Activated CD4-positive, alpha-beta T cell treated with anti-CD3 and anti-CD28 coated beads, Interleukin-2, Interleukin-6, amounts not matched to agents 100 ng/mL and 50 ng/mL, durations not matched to agents 16 hours and 8 hours (primary cell): Measurements from ENCODE around the gene GOLGA5.

Experiments used
- DNase-seq: peaks from one replicate; pipeline ENCODE4 v3.0.0-alpha.2; 2020

Gene GOLGA5

DNA sequence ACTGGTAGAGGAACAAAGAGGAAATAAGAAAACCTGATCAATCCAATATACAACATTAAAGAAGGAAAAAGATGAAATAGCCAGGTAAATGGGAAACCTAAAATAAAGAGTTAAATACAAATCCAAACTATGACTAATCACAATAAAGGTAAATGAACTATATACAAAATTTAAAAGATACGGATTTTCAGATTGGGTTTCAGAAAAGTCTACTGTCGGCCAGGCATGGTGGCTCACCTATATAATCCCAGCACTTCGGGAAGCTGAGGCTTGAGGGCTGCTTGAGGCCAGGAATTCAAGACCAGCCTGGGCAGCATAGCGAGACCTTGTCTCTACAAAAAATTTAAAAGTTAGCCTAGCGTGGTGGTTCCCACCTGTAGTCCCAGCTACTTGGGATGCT, 89.0 kb downstream of the GOLGA5 start:
- DNase-seq, result no peak

DNA sequence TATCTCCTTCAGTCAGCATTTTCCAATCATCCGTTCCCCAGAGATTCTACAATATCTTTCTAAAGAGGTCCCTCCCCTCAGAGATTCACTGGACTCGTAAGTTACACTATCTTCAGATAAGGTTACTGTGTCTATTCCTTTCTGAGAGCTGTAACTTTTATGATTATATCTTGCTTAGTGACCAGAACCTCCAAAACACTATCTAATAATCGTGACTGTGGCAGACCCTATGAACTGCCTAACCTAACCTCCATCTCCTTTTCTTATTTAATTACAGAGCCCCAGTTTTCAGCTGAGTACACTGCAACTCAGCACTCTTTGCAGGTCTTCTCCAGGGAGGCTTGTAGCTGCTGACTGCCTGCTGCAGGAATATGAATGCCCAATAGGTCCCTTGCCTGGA, 90.3 kb downstream of the GOLGA5 start:
- DNase-seq, result no peak

DNA sequence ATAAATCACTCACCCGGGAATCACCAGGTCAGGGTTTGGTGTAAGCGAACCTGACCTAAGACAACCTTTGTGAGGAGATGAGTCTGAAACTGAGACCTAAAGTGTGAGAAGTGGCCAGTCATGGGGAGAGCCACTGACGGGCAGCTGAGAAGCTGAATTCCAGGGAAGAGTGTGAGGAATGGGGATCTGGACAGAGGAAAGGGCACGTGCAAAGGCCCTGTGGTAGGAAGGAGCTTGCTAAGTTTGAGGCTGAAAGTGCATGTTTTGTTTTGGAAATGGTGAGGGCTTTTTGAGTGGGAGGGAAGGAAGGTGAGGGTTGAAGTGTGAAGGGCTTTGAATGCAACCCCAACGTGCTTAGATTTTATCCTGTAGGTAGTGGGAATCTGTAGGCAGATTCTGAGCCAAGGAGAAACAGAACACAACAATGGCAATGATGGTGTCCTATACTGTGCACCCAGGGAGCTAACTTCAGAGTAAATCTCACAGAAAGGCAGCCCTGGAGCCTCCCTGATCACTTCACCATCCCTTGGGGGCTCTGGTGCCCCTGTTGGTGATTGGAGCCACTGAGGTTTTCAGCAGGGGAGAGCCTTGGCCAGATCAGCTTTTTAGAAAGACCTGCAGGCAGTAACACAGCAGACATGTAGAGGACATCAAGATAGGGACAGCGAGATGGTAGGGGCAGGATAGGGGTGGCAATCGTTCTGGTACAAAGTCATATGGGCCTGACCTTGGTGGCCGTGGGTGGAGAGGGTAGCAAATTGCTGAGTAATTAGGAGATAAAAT, 91.4 kb downstream of the GOLGA5 start:
- no peak for DNase-seq

DNA sequence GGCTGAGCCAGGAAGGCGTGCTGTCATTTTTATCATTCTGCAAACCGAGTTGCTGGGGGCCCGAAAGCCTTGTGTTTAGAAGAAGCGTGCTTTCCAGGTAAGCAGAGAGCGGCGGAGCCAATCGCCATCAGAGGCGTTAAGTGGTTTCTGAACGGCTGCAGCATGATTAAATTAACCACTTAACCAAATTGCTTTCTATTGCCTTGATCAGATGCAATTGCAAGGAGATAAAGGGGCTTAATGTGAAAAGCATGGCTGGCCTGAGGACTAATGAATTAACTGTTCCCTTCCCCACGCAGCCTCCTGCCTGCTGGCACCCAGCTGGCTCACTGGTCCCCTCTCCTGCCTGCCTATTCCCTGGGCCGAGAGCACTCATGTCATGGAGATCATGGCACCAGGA, 92.2 kb downstream of the GOLGA5 start:
- DNase-seq, result no peak

DNA sequence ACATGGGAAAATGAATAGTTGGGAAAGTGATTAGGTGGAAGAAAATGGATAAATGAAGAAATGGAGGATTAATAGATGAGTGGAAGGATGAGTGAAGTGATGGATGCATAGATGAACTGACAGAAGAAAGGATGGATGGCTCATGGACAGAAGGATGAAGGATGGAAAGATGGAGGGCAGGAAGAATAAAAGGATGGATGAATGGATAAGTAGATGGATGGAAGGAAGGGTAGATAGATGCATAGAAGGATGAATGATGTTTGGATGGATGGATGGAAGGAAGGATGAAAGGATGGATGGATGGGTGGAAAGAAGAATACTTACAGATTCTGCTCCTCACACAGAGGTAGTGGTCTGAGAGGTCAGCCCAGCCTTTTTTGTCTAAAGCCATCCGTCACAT, 93.1 kb downstream of the GOLGA5 start:
- no peak for DNase-seq

DNA sequence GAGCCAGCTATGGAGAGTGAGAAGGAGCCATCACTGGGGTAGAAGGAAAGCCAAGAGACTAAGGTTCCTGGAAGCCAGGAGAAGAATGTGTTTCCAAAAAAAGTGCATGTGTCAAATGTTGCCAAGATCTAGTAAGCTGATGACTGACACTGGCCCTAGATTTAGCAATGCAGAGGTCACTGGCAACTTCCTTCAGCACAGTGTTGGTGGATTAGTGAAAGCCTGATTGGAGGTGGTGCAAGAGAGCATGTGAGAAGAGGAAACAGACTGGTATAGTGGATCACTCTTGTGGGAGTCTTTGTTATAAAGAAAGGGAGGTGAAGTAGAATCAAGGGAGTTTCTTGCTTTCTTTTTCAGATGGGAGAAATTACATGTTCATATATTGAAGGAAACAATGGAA, 94.8 kb downstream of the GOLGA5 start:
- DNase-seq, result no peak
